Lower lobe of right lung (tissue), 2 donors: ENCODE results near the gene CIZ1. TPM values are rescaled to one million over a fixed set of nuclear protein-coding genes. Genes with fewer than 3 reads are reported as not detected.
"Not testable (repeated sequence)": the region's sequence is repeated elsewhere in the genome, so short reads cannot be mapped to it uniquely, and the experiment has no call there.

Experiments
- ATAC-seq, 2 donors: fragments of 200-7000 bp; cut with Tn5 transposase; one replicate each; pipeline ENCODE4 v1.9.1; 2020 to 2022; ENCODE audit warnings: mild to moderate bottlenecking in 2 of 2, moderate library complexity in 2 of 2
- DNase-seq: peaks from one replicate; pipeline ENCODE4 v3.0.0-alpha.2; 2020
- H3K27ac ChIP-seq: fragments of 200-600 bp; one replicate; pipeline ENCODE4 v1.8.0; 2022
- H3K27me3 ChIP-seq: fragments of 200-600 bp; one replicate; pipeline ENCODE4 v1.8.0; 2022; ENCODE audit warnings: low read depth
- H3K36me3 ChIP-seq: fragments of 200-600 bp; one replicate; pipeline ENCODE4 v1.8.0; 2022; ENCODE audit warnings: mild to moderate bottlenecking
- H3K4me1 ChIP-seq: fragments of 200-600 bp; one replicate; pipeline ENCODE4 v1.8.0; 2022
- H3K4me3 ChIP-seq: fragments of 200-600 bp; one replicate; pipeline ENCODE4 v1.8.0; 2022; ENCODE audit warnings: mild to moderate bottlenecking
- H3K9me3 ChIP-seq: fragments of 200-600 bp; one replicate; pipeline ENCODE4 v1.8.0; 2022
- intact Hi-C: fragments of 100-400 bp; cut with DNase I; formaldehyde crosslinking; loops from one replicate; pipeline ENCODE4 v1.11.0; 2022
- total RNA-seq: library from RNA; stranded (reverse); fragmentation: NEBNext Ultra II Directional; extraction: Animal tissue kit (Norgen Biotek cat#: 25700); gene quantifications from one replicate; pipeline ENCODE4 v1.2.1, GENCODE V29; 2021
- TF ChIP-seq, protein P1 (sequence below): fragments of 200-600 bp; IDR thresholded peaks from one replicate; pipeline ENCODE4 v1.8.0; 2022; ENCODE audit warnings: antibody characterized with exemption, mild to moderate bottlenecking
- donor health status: DM: no; HTN: yes; CAD: no; lungs with severe emphysema.

The CIZ1 gene
- total RNA-seq, 1 donor from 2014 or later: 98.5 TPM

DNA sequence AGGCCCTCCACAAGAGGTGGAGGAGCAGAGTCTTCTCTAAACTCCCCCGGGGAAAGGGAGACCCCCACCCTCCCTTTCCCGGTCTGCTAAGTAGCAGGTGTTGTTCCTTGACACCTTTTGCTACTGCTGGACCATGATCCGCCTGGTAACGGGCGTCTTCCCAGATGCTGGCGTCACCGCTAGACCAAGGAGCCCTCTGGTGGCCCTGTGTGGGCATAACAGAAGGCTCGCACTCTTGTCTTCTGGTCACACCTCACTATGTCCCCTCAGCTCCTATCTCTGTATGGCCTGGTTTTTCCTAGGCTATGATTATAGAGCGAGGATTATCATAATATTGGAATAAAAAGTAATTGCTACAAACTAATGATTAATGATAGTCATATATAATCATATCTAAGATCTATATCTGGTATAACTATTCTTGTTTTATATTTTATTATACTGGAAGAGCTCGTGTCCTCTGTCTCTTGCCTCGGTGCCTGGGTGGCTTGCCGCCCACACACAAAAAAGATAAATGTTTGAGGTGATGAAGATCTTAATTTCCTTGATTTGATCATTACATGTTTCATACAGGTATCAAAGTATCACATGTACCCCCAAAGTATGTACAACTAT is 61.3 kb downstream of the CIZ1 start:
- H3K9me3 ChIP-seq, H3K27ac ChIP-seq, H3K36me3 ChIP-seq, ATAC-seq, H3K27me3 ChIP-seq, intact Hi-C loops, H3K4me3 ChIP-seq: not testable (repeated sequence)
- H3K4me1 ChIP-seq: peaks cover 30% of the 10 kb centered on the region
- DNase-seq: peak; percentile 71
- TF ChIP-seq, protein P1, sequence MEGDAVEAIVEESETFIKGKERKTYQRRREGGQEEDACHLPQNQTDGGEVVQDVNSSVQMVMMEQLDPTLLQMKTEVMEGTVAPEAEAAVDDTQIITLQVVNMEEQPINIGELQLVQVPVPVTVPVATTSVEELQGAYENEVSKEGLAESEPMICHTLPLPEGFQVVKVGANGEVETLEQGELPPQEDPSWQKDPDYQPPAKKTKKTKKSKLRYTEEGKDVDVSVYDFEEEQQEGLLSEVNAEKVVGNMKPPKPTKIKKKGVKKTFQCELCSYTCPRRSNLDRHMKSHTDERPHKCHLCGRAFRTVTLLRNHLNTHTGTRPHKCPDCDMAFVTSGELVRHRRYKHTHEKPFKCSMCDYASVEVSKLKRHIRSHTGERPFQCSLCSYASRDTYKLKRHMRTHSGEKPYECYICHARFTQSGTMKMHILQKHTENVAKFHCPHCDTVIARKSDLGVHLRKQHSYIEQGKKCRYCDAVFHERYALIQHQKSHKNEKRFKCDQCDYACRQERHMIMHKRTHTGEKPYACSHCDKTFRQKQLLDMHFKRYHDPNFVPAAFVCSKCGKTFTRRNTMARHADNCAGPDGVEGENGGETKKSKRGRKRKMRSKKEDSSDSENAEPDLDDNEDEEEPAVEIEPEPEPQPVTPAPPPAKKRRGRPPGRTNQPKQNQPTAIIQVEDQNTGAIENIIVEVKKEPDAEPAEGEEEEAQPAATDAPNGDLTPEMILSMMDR: peak; percentile 51

DNA sequence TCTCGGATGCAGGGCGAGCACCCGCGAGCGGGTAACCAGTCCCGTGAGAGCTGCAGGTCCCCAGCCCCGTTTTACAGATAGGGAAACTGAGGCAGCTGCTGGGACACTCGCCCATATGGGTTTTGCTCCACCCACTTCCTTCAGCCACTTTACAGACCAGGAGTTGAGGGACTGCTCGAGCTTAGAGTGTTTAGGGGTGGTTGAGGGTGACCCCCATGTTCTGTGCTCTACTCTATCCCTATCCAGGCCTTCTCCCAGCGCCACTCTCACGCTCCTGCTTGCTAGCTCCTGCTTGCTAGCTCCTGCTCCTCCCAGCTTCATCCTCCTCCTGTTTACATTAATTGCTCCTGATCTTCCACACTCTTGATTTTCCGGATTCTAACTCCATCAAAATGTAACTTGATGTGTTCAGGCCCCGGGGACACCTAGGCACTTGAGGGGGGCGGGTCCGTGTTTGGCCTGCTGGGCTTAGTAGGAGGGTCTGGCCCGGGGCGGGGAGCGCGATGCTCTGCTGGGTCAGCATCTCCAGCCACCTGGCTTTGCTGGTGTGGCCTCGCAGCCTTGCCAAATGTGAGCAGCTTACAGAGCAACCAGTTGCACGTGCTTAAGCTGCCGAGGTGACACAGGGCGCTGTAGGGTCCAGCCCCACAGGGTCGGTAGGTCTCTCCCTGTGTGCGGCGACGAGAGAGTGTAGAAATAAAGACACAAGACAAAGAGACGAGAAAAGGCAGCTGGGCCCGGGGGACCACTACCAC is 62.4 kb downstream of the CIZ1 start:
- peak overlapping the region; percentile 97 for H3K27ac ChIP-seq
- intact Hi-C loops: no loop called here
- ATAC-seq: no peak

DNA sequence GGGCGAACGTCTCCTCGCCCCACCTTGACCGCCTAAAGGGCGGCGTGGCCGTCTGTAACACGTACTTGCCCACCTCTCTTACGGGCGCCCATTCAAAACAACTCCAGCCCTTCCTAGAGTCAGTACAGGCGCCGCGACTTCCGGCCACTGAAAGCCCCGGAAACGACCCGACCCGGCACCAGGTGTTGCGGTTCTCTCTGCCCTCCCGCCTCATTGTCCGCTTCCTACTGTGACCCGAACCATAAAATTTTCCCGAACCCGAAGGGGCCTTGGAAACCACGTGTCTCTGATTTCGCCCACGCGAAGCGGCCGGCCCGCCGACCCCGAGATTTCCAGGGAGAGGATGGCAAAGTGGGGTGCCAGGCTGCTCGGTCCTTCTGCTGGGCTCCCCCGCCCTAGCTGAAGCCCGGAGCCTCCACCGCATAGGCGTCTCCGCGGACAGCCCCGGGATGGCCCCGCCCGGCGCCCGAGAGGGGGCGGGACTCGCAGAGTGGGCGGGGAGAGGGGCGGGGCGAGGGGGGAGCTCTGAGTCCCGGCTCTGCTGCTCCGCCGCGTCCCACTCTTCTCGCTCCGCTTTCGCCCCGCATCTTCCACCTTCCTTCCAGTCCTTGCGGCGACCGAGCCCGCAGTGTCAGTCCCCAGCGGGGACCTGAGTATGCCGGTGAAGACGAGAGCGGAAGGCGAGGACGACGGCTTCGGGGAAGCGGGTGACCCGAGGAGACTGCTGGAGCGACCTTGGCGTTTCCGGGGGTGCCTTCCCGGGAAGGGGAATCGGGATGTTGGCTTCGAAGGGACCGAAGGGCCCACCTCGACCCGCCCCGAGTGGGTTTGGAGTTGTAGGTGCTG is 63.2 kb downstream of the CIZ1 start:
- TF ChIP-seq, protein P1: peak; percentile 7
- Histone ChIP-seq H3K4me3 (peak overlapping the region; percentile 98), H3K27ac (peak overlapping the region; percentile 97), H3K9me3 (no peaks in the 10 kb centered on the region), H3K4me1 (peaks cover 35% of the 10 kb centered on the region), H3K36me3 (peaks cover 18% of the 10 kb centered on the region), H3K27me3 (no peaks in the 10 kb centered on the region)
- peak; percentile 86 for DNase-seq
- ATAC-seq: peak; percentile 94
- intact Hi-C loops: no loop called here

More for the DNA sequence above, 62.4 kb downstream of the CIZ1 start:
- peaks cover 35% of the 10 kb centered on the region for H3K4me1 ChIP-seq
- DNase-seq: peak; percentile 58
- no peaks in the 10 kb centered on the region for H3K27me3 ChIP-seq
- TF ChIP-seq, protein P1: no peak
- peak overlapping the region; percentile 98 for H3K4me3 ChIP-seq
- H3K9me3 ChIP-seq: no peaks in the 10 kb centered on the region
- peaks cover 10% of the 10 kb centered on the region for H3K36me3 ChIP-seq

DNA sequence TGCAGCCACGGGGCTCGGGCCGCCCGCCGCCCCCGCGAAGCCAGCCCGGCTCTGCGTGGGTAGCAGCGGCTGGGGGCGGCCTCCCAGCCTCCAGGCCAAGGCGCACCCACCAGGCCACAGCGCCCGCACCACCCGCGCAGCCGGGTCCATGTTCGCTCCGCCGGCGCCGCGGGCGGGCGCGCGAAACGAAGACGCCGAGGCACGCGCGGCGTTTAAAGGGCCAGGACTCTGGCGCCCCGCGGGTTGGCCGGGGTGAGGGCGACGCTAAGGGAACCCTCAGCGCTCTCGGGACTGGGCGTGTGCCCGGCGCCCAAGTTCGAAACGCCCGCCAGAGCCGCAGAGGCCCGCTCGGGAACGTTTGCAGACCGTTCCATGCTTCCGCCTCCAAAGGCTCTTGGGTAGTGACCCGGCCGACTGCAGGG is 63.8 kb downstream of the CIZ1 start, which contains the start of gene PTGES2:
Gene PTGES2 (minus strand): TSS at position 162 of the 422 bp plus-strand sequence. CDS start 12 bp downstream, at position 150.
- peaks cover 35% of the 10 kb centered on the region for H3K4me1 ChIP-seq
- DNase-seq (peak; percentile 90), ATAC-seq (peak; percentile 91 to 93)
- no peaks in the 10 kb centered on the region for H3K9me3 ChIP-seq
- peak within 1 kb of the TSS; percentile 97 for H3K27ac ChIP-seq
- intact Hi-C loops: no loop called here
- peak within 1 kb of the TSS; percentile 98 for H3K4me3 ChIP-seq
- H3K36me3 ChIP-seq: peaks cover 24% of the 10 kb centered on the region
- TF ChIP-seq, protein P1: no peak
- no peaks in the 10 kb centered on the region for H3K27me3 ChIP-seq
